GM10248 (cell line): ENCODE measurements around the gene ERFL.

Experiments
- CTCF ChIA-PET: fragments of 300-600 bp; sonication (Branson Sonifier 250); formaldehyde crosslinking; extraction: SDS; loops from one replicate; lab custom pipeline; 2021; ENCODE audit warnings: antibody characterized with exemption; lab: Yijun Ruan, JAX
- POLR2A ChIA-PET: fragments of 350-650 bp; sonication (Branson Sonifier 250); formaldehyde crosslinking; extraction: SDS; loops from one replicate; lab custom pipeline; 2020; ENCODE audit warnings: antibody characterized with exemption; lab: Yijun Ruan, JAX
- DNase-seq: peaks from one replicate; pipeline ENCODE4 v3.0.0; 2012; ENCODE audit errors: extremely low spot score
- CTCF ChIP-seq: IDR thresholded peaks from 2 replicates; pipeline ENCODE4 v1.5.1; 2012; ENCODE audit warnings: mild to moderate bottlenecking, low read depth; ENCODE audit errors: extremely low read depth, missing control alignments, control extremely low read depth

Gene ERFL

GRCh38 chr19:41929536-41930071 is 1.4 kb upstream of the ERFL start:
- DNase-seq: no peak
- TF ChIP-seq CTCF: no peak
- ChIA-PET CTCF (interaction anchor here (0.9 to 6.2 kb wide), 8 partner anchors 13 to 61 kb away, joined by 3 to 35 read pairs (median 4); partner anchors contain the start of genes CD79A and RABAC1), POLR2A (no interaction called here)

GRCh38 chr19:41928754-41929535 is 696 bp upstream of the ERFL start:
- CTCF ChIA-PET: interaction anchor here (0.9 to 6.2 kb wide), 8 partner anchors 8 to 60 kb away, joined by 3 to 35 read pairs (median 4); partner anchors contain the start of gene RABAC1
- POLR2A ChIA-PET: no interaction called here

GRCh38 chr19:41927497-41928192 is 604 bp downstream of the ERFL start:
- DNase-seq: no peak
- ChIA-PET CTCF (interaction anchor here (0.6 to 3.1 kb wide), 5 partner anchors 10 to 59 kb away, joined by 3 to 16 read pairs (median 4); partner anchors contain the start of gene RABAC1), POLR2A (interaction anchor here (1.1 kb wide), 1 partner anchor 41 kb away, joined by 4 read pairs; no protein-coding TSS in a partner anchor)
- no peak for TF ChIP-seq CTCF

More at GRCh38 chr19:41928754-41929535, 696 bp upstream of the ERFL start:
- TF ChIP-seq CTCF: no peak
- DNase-seq: no peak

GRCh38 chr19:41926763-41927496 is 1.3 kb downstream of the ERFL start:
- DNase-seq: no peak
- CTCF ChIA-PET: interaction anchor here (1.4 to 1.8 kb wide), 3 partner anchors 10 to 58 kb away, joined by 3 to 7 read pairs (median 4); no protein-coding TSS in a partner anchor
- TF ChIP-seq CTCF: no peak
- POLR2A ChIA-PET: interaction anchor here (1.1 kb wide), 1 partner anchor 40 kb away, joined by 4 read pairs; no protein-coding TSS in a partner anchor

GRCh38 chr19:41926028-41926762 is 2.1 kb downstream of the ERFL start:
- no peak for TF ChIP-seq CTCF
- DNase-seq: no peak
- POLR2A ChIA-PET: no interaction called here
- CTCF ChIA-PET: no interaction called here
